K562 (cell line): Measurements from ENCODE around the gene CNTN5. TPM values are rescaled to one million over a fixed set of nuclear protein-coding genes. Genes with fewer than 3 reads are reported as not detected.

Experiments
- BACH1 ChIP-seq: fragments of 200-800 bp; sonication (Bioruptor generic); IDR thresholded peaks from 2 replicates; pipeline ENCODE4 v1.6.1; 2016; ENCODE audit warnings: missing genetic modification characterization, missing compliant biosample characterization
- GATAD2A ChIP-seq: fragments of 450-650 bp; IDR thresholded peaks from 2 replicates; pipeline ENCODE4 v1.6.1; 2017
- UBTF ChIP-seq, 2 experiments: IDR thresholded peaks; 2 replicates each; pipeline ENCODE4 v1.6.1; 2012; ENCODE audit warnings: improper control_type of control experiment in 2 of 2, low read depth in 2 of 2, low read length in 2 of 2, borderline replicate concordance in 1 of 2
- polyA plus RNA-seq, 8 experiments: library from polyadenylated mRNA; depleted of rRNA in 4 of 8; stranded (reverse) in 5 of 8; unstranded in 3 of 8; fragments of >200 nt; fragmentation: Nextera tagmentation in 2 of 8; fragmentation: Illumina TruSeq in 1 of 8; extraction: Ambion mirVana in 2 of 8; extraction: Trizol in 1 of 8; gene quantifications; 2 replicates each; pipeline versions ENCODE4 v1.2.1 to v1.2.3, GENCODE V29; 2011 to 2014; ENCODE audit warnings: inconsistent platforms in 1 of 8, missing spikeins in 1 of 8
- total RNA-seq, 7 experiments: library from RNA; depleted of rRNA in 6 of 7; stranded (reverse); fragments of >200 nt in 6 of 7; fragmentation: Illumina TruSeq in 2 of 7; extraction: Trizol in 2 of 7; gene quantifications; 2 replicates each; pipeline versions ENCODE4 v1.2.1 to v1.2.3, GENCODE V29; 2011 to 2021; ENCODE audit warnings: low replicate concordance in 1 of 7
- TF ChIP-seq, protein P1 (sequence below), 2 experiments: fragments of 450-650 bp; IDR thresholded peaks; 2 replicates each; pipeline ENCODE4 v1.6.1; 2016; ENCODE audit warnings: mild to moderate bottlenecking in 2 of 2, borderline replicate concordance in 1 of 2, low read depth in 1 of 2, moderate library complexity in 1 of 2

The CNTN5 gene
- total and polyA plus RNA-seq, 9 of the 15 experiments (the other 6 are each of a cell fraction or from before 2014, with no cell fraction given): 0.03 TPM; not detected in 8

DNA sequence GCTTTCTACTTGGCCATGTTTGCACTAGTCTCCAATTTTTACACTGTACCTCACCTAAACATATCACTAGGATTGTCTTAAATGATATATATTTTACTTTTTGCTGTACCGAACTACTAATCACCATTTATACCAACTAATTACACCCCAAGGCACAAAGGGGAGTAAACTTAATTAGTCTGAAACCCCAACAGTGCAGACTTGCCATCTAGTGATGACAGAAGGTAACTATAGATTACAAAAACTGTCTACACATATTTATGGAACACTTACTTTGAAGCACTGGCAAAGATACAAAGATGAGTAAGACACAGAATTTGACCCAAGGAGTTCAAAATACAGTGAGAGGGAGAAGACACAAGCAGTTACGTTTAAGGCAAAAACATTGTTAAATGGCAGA, 139.7 kb downstream of the CNTN5 start (continued):
- TF ChIP-seq, protein P1, sequence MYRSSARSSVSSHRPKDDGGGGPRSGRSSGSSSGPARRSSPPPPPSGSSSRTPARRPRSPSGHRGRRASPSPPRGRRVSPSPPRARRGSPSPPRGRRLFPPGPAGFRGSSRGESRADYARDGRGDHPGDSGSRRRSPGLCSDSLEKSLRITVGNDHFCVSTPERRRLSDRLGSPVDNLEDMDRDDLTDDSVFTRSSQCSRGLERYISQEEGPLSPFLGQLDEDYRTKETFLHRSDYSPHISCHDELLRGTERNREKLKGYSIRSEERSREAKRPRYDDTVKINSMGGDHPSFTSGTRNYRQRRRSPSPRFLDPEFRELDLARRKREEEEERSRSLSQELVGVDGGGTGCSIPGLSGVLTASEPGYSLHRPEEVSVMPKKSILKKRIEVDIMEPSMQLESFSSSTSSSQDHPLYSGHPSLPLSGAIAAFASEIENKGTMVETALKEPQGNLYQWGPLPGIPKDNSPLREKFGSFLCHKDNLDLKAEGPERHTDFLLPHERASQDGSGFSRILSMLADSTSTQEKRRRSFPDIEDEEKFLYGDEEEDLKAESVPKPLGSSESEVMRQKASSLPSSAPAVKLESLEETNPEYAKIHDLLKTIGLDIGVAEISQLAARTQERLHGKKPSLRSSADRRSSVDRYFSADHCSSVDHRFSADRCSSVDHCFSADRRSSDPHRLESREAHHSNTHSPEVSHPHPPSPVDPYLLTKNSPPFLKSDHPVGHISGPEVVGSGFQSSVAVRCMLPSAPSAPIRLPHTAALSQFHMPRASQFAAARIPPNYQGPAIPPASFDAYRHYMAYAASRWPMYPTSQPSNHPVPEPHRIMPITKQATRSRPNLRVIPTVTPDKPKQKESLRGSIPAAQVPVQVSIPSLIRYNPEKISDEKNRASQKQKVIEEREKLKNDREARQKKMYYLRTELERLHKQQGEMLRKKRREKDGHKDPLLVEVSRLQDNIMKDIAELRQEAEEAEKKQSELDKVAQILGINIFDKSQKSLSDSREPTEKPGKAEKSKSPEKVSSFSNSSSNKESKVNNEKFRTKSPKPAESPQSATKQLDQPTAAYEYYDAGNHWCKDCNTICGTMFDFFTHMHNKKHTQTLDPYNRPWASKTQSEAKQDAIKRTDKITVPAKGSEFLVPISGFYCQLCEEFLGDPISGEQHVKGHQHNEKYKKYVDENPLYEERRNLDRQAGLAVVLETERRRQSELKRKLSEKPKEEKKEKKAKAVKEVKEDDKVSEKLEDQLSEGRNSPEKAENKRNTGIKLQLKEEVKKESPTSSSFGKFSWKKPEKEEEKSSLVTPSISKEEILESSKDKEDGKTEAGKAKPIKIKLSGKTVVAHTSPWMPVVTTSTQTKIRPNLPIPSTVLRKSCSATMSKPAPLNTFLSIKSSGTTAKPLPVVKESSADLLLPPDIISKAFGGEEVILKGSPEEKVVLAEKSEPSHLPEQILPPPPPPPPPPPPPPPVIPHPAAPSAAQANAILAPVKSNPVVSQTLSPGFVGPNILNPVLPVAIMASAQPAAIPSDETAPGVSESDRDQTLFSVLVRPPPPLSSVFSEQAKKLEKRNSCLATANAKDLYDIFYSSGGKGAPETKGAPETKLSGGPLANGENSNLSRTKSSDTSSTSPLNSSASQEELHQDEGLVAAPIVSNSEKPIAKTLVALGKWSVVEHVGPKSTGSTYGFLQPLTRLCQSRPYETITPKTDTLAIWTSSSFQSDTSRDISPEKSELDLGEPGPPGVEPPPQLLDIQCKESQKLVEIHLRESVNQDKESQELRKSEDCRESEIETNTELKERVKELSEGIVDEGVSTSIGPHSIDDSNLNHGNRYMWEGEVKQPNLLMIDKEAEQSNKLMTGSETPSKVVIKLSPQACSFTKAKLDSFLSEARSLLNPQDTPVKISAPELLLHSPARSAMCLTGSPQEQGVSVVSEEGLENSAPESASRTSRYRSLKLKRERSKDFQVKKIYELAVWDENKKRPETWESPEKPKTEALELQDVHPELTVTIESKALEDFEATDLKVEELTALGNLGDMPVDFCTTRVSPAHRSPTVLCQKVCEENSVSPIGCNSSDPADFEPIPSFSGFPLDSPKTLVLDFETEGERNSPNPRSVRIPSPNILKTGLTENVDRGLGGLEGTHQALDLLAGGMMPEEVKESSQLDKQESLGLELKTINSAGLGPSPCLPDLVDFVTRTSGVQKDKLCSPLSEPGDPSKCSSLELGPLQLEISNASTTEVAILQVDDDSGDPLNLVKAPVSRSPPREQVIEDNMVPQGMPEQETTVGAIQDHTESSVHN (IDR thresholded peaks at IDR 0.05; ENCODE audit: borderline replicate concordance in 1 of 2, low read depth in 1 of 2): no peak
- TF ChIP-seq BACH1 (tag) (no peak), GATAD2A (no peak), UBTF (IDR thresholded peaks at IDR 0.05; ENCODE audit: borderline replicate concordance in 1 of 2, low read depth in 2 of 2, low read length in 2 of 2) (no peak)
